NCI-H1417 (cell line): ENCODE data around the gene C6orf15.
A peak's percentile ranks its signal among the peaks of the same experiment; 100 is the strongest.

Experiments used
- DNase-seq, 3 experiments: peaks; one replicate each; lab custom pipeline; 2025; lab: John Stamatoyannopoulos, UW

Gene C6orf15

GRCh38 chr6:31130751-31131150 lies 18.4 kb upstream of the C6orf15 start:
- no peak for DNase-seq

GRCh38 chr6:31129130-31129529 lies 16.8 kb upstream of the C6orf15 start:
- peak in 1 of 3 experiments; percentile 34 for DNase-seq

- DNase-seq = peak; percentile 38 to 70 (median 50)
These were observed 15.8 kb upstream of the C6orf15 start for GRCh38 chr6:31128093-31128676.

- no peak for DNase-seq
These were observed 14.2 kb upstream of the C6orf15 start for GRCh38 chr6:31126396-31127175.

GRCh38 chr6:31125586-31126363 lies 13.4 kb upstream of the C6orf15 start:
- no peak for DNase-seq

GRCh38 chr6:31125162-31125561 lies 12.8 kb upstream of the C6orf15 start:
- peak in 2 of 3 experiments; percentile 14 to 29 for DNase-seq

GRCh38 chr6:31122791-31123706 lies 10.7 kb upstream of the C6orf15 start:
- no peak for DNase-seq

- DNase-seq = no peak
These were observed 8.9 kb upstream of the C6orf15 start for GRCh38 chr6:31121131-31121790.

GRCh38 chr6:31120151-31120915 lies 8.0 kb upstream of the C6orf15 start, which contains the start of gene CDSN:
Gene CDSN (minus strand): TSS chr6:31120446. CDS start chr6:31120419, 27 bp downstream.
- DNase-seq = no peak

GRCh38 chr6:31118178-31118577 lies 5.8 kb upstream of the C6orf15 start:
- DNase-seq = no peak

GRCh38 chr6:31116661-31117385 lies 4.4 kb upstream of the C6orf15 start:
- no peak for DNase-seq

- DNase-seq = no peak
These were observed 3.7 kb upstream of the C6orf15 start for GRCh38 chr6:31115941-31116560.

- no peak for DNase-seq
These were observed 2.8 kb upstream of the C6orf15 start for GRCh38 chr6:31114970-31115849.

GRCh38 chr6:31114541-31114878 lies 2.1 kb upstream of the C6orf15 start, which contains the start of gene PSORS1C1:
Gene PSORS1C1 (plus strand): TSS chr6:31114800. CDS start chr6:31129633, 14,833 bp downstream.
- DNase-seq = no peak

- DNase-seq = no peak
These were observed 1.6 kb upstream of the C6orf15 start for GRCh38 chr6:31113861-31114540.

- no peak for DNase-seq
These were observed 663 bp downstream of the C6orf15 start for GRCh38 chr6:31111712-31112111.

- DNase-seq = no peak
These were observed 1.4 kb downstream of the C6orf15 start for GRCh38 chr6:31110825-31111582.
